ENCODE measurements around the gene PPT2.

The PPT2 gene

DNA sequence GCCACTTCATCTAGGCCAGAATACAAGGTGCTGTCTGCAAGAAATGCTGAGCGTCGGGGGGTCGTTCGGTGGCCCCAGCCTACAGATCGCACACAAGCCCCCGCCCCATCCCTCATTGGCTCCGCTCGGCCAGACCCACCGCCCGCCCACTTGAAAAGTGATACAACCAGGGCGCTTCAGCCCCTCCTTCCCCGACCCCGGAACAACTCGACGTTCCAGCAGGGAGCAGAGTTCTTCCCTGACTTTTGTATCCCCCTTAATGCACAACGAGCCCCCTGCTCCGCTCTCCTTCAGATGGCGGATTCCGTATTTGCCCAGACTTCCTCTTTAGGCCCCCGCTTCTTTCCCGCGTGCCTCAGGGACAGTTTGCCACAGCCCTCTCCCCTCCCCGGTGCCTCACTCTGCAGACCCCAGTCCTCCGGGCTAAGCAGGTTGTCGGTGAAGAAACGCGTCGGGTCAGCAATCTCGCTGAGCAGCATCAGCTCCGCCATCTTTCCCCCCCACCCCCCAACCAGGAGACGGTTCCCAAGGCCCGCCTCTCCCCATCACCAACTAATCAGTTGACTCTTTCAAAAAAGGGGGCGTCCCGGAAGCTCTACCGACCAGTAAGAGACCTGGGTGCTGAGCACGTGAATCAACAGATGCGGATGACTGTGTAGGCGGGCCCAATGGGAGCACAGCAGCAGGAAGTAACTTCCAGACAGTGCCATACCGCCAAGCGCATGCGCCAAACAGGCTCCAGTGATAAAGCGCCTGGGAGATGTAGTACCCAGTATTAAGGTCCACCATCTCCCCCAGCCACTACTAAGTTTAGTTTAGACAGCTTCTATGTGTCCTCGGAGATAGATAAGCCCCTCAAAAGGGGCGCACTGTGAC is 26.0 kb upstream of the PPT2 start, which contains the start of gene ATF6B:
TSS of gene ATF6B (minus strand) at position 530 of the 876 bp plus-strand sequence. CDS start at position 491, 39 bp downstream.
- TF ChIP-seq, protein P1, sequence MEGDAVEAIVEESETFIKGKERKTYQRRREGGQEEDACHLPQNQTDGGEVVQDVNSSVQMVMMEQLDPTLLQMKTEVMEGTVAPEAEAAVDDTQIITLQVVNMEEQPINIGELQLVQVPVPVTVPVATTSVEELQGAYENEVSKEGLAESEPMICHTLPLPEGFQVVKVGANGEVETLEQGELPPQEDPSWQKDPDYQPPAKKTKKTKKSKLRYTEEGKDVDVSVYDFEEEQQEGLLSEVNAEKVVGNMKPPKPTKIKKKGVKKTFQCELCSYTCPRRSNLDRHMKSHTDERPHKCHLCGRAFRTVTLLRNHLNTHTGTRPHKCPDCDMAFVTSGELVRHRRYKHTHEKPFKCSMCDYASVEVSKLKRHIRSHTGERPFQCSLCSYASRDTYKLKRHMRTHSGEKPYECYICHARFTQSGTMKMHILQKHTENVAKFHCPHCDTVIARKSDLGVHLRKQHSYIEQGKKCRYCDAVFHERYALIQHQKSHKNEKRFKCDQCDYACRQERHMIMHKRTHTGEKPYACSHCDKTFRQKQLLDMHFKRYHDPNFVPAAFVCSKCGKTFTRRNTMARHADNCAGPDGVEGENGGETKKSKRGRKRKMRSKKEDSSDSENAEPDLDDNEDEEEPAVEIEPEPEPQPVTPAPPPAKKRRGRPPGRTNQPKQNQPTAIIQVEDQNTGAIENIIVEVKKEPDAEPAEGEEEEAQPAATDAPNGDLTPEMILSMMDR (IDR thresholded peaks at IDR 0.05; ENCODE audit: low read depth, low read length) = no peak
- H3K4me3 ChIP-seq (ENCODE audit: low read depth, low read length) = peak within 1 kb of the TSS; percentile 100

DNA sequence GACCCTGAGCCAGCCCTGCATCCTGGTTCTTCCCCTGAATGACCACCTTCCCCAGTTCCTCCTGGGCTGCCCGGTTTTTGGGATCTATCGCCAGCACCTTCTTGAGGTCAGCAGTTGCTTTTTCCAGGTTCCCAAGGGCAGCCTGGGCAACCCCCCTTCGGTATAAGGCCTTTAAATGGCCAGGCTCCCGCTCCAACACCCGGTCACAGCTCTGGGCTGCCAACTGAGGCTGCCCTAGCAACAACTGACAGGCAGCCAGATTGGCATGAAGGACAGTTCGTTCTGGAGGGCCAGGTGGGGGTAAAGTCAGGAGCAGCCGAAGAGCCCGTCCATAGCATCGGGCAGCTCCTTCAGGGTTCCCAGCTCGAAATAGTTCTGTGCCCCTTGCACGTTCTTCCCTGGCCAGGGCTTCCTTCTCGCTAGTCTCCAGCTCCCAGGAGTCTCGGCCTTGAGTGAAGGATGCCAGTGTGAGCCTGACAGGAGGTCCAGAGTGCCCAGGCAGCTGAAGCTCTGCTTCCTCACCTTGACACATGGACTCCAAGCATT is 25.1 kb upstream of the PPT2 start:
- TF ChIP-seq, protein P1 (IDR thresholded peaks at IDR 0.05; ENCODE audit: low read depth, low read length) = no peak
- H3K4me3 ChIP-seq (ENCODE audit: low read depth, low read length) = peak overlapping the region; percentile 74; the same call in 1 of the 2 replicates

DNA sequence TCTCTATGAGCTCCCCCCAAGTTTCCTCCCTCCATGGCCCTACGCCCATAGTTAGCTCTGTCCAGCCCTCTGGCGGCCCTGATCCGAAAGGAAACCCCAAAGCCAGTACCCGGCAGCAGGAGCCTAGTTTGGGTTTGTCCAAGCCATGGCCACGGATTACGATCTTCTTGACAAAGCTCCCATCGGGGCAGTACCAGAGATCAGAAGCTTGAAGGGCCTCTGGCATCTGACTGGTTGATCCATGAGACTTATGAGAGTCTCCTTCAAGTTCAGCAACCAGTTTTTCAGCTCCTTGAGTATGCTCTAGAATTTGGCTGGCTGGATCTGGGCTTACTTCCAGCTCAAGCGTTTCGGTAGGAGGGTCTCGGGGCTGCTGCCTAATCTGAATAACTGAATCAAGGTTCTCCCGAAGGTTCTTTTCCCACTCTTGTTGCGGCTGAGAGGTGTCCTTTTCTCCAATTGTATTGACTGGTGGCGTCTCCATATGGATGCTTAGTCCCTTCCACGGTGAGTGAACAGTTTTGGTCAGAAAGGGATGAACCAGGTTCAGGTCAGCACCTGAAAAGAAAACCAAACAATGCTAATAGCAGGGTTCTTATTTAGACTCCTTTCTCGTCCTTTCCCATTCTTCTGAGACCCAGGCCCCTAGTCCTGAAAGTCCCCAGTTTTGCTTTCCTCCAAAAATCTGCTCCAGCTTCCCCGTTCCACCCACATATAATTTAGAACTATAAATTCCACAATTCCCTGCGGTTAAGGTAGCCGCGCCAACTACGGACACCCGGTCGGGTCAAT is 24.4 kb upstream of the PPT2 start:
- TF ChIP-seq, protein P1 (IDR thresholded peaks at IDR 0.05; ENCODE audit: low read depth, low read length) = no peak

DNA sequence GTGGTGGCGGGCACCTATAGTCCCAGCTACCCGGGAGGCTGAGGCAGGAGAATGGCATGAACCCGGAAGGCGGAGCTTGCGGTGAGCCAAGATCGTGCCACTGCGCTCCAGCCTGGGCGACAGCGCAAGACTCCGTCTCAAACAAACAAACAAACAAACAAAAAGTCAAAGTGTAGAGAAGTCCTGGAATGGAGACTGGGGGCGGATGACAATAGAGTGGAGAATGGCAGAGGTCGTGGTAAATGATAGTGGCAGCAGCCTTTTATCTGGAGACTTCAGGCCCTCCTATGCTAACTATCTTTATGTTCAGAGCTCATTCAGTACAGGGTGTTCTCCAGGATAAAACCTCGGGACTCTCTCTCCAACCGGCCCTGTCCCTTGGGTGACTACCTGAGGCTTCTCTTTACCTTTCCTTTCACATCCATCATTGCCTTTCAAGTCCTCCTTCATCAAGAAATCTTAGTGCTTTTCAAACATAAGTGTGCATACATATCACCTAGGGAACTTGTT is 22.4 kb upstream of the PPT2 start:
- TF ChIP-seq, protein P1 (IDR thresholded peaks at IDR 0.05; ENCODE audit: low read depth, low read length) = no peak

More for the DNA sequence above, 24.4 kb upstream of the PPT2 start:
- H3K4me3 ChIP-seq (ENCODE audit: low read depth, low read length) = peak overlapping the region; percentile 74

DNA sequence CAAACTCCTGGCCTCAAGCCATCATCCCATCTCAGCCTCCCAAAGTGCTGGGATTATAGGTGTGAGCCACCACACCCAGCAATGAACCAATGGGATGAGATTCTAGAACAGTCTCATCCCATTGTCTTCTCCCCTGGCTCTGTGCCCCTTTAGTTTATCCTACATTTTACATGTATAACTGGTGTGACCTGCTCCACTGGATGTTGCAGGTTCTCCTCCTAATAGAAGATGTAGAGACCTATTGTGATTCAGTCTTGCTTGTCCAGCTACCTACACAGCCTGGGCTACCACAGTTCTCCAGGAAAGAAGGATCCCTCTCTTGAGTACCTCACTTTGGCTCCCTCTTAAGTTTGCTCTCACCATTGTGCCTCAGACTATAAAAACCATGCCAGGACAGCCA is 21.8 kb upstream of the PPT2 start:
- H3K4me3 ChIP-seq (ENCODE audit: low read depth, low read length) = no peak overlapping the region
- TF ChIP-seq, protein P1 (IDR thresholded peaks at IDR 0.05; ENCODE audit: low read depth, low read length) = no peak

More for the DNA sequence above, 22.4 kb upstream of the PPT2 start:
- no peak overlapping the region for H3K4me3 ChIP-seq (ENCODE audit: low read depth, low read length)

DNA sequence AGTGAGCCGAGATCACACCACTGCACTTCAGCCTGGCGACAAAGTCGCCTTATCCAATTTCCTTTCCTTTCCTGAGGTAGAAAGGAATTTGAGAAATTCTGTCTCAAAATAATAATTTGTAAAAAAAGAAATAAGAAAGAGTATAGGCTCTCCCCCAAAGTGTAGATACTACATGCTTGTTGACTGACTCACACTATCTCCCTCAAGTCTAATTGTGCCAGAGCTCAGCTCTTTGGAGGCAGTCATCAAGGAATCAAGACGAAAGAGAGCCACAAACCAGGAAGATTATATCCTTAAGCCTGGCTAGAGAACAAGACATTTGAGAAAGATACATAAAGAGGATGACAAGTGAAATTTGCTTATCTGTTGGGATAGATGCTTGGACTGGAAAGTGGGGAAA is 20.2 kb upstream of the PPT2 start:
- TF ChIP-seq, protein P1 (IDR thresholded peaks at IDR 0.05; ENCODE audit: low read depth, low read length) = no peak
- H3K4me3 ChIP-seq (ENCODE audit: low read depth, low read length) = no peak overlapping the region

All from WI38 (cell line).